HG03521 (cell line): ENCODE results near the gene RFX3.

Source experiments
- ATAC-seq: cut with Tn5 transposase; IDR thresholded peaks from one replicate; pipeline ENCODE4 v1.9.1; 2021; ENCODE audit warnings: mild to moderate bottlenecking, moderate library complexity; ENCODE audit not compliant: unreplicated experiment

RFX3 gene

GRCh38 chr9:3435732-3436131, 90.1 kb downstream of the RFX3 start:
- ATAC-seq: no peak

- ATAC-seq: no peak
Observed at GRCh38 chr9:3434594-3434993, 91.2 kb downstream of the RFX3 start.

GRCh38 chr9:3433754-3434153, 92.0 kb downstream of the RFX3 start:
- ATAC-seq: no peak

- no peak for ATAC-seq
Observed at GRCh38 chr9:3433066-3433465, 92.7 kb downstream of the RFX3 start.

- no peak for ATAC-seq
Observed at GRCh38 chr9:3431890-3432289, 93.9 kb downstream of the RFX3 start.

- no peak for ATAC-seq
Observed at GRCh38 chr9:3419893-3420292, 105.9 kb downstream of the RFX3 start.

- ATAC-seq: no peak
Observed at GRCh38 chr9:3415906-3416305, 109.9 kb downstream of the RFX3 start.

- ATAC-seq: no peak
Observed at GRCh38 chr9:3413984-3414383, 111.8 kb downstream of the RFX3 start.

- no peak for ATAC-seq
Observed at GRCh38 chr9:3410461-3410860, 115.3 kb downstream of the RFX3 start.

GRCh38 chr9:3409453-3409852, 116.3 kb downstream of the RFX3 start:
- no peak for ATAC-seq

- ATAC-seq: no peak
Observed at GRCh38 chr9:3403315-3403714, 122.5 kb downstream of the RFX3 start.

- no peak for ATAC-seq
Observed at GRCh38 chr9:3401221-3401954, 124.4 kb downstream of the RFX3 start.

GRCh38 chr9:3398232-3398648, 127.6 kb downstream of the RFX3 start:
- no peak for ATAC-seq

- no peak for ATAC-seq
Observed at GRCh38 chr9:3397766-3398165, 128.0 kb downstream of the RFX3 start.

- ATAC-seq: no peak
Observed at GRCh38 chr9:3391414-3391813, 134.4 kb downstream of the RFX3 start.

- ATAC-seq: no peak
Observed at GRCh38 chr9:3386753-3387152, 139.0 kb downstream of the RFX3 start.

- peak; percentile 94 for ATAC-seq
Observed at GRCh38 chr9:3385871-3386270, 139.9 kb downstream of the RFX3 start.

- no peak for ATAC-seq
Observed at GRCh38 chr9:3371842-3372241, 154.0 kb downstream of the RFX3 start.

GRCh38 chr9:3370715-3371114, 155.1 kb downstream of the RFX3 start:
- no peak for ATAC-seq

GRCh38 chr9:3367185-3367584, 158.6 kb downstream of the RFX3 start:
- no peak for ATAC-seq

- ATAC-seq: no peak
Observed at GRCh38 chr9:3361689-3362392, 164.0 kb downstream of the RFX3 start.

GRCh38 chr9:3361116-3361515, 164.7 kb downstream of the RFX3 start:
- no peak for ATAC-seq

- no peak for ATAC-seq
Observed at GRCh38 chr9:3360245-3360644, 165.6 kb downstream of the RFX3 start.
